Measurements from ENCODE around the gene KRT73. TPM values are rescaled to one million over a fixed set of nuclear protein-coding genes. Genes with fewer than 3 reads are reported as not detected.

The KRT73 gene
- total RNA-seq, 1 donor from 2014 or later: not detected

- no peak for ATAC-seq (ENCODE audit: low read depth)
- Mint-ChIP-seq H3K4me3 (no peak overlapping the region), H3K27me3 (peaks cover 8% of the 10 kb centered on the region), H3K27ac (no peak overlapping the region), H3K9me3 (no peaks in the 10 kb centered on the region), H3K36me3 (ENCODE audit: low read depth) (no peaks in the 10 kb centered on the region), H3K4me1 (no peaks in the 10 kb centered on the region)
- TF ChIP-seq CTCF (IDR thresholded peaks at IDR 0.05): no peak
- intact Hi-C loops (cut with micrococcal nuclease): no loop called here
- no peak for DNase-seq
- ChIA-PET POLR2A (no interaction called here), CTCF (no interaction called here)
Observed at GRCh38 chr12:52643233-52644077, 25.1 kb upstream of the KRT73 start.

GRCh38 chr12:52641468-52641867, 23.1 kb upstream of the KRT73 start:
- DNase-seq (no peak), ATAC-seq (ENCODE audit: low read depth) (no peak)
- ChIA-PET POLR2A (no interaction called here), CTCF (no interaction called here)
- peaks cover 12% of the 10 kb centered on the region for H3K27me3 Mint-ChIP-seq
- H3K4me1 Mint-ChIP-seq: no peaks in the 10 kb centered on the region
- intact Hi-C loops (cut with micrococcal nuclease): no loop called here
- no peaks in the 10 kb centered on the region for H3K9me3 Mint-ChIP-seq
- H3K4me3 Mint-ChIP-seq: no peak overlapping the region
- no peak overlapping the region for H3K27ac Mint-ChIP-seq
- H3K36me3 Mint-ChIP-seq (ENCODE audit: low read depth): no peaks in the 10 kb centered on the region
- no peak for TF ChIP-seq CTCF (IDR thresholded peaks at IDR 0.05)

GRCh38 chr12:52637299-52637698, 18.9 kb upstream of the KRT73 start:
- Mint-ChIP-seq H3K4me3 (no peak overlapping the region), H3K27ac (no peak overlapping the region), H3K4me1 (no peaks in the 10 kb centered on the region), H3K9me3 (no peaks in the 10 kb centered on the region), H3K36me3 (ENCODE audit: low read depth) (no peaks in the 10 kb centered on the region), H3K27me3 (peaks cover 12% of the 10 kb centered on the region)
- DNase-seq: no peak
- POLR2A ChIA-PET: no interaction called here
- ATAC-seq (ENCODE audit: low read depth): no peak
- no peak for TF ChIP-seq CTCF (IDR thresholded peaks at IDR 0.05)
- CTCF ChIA-PET: no interaction called here
- intact Hi-C loops (cut with micrococcal nuclease): no loop called here

- ChIA-PET CTCF (no interaction called here), POLR2A (no interaction called here)
- no peaks in the 10 kb centered on the region for H3K36me3 Mint-ChIP-seq (ENCODE audit: low read depth)
- no peak for TF ChIP-seq CTCF (IDR thresholded peaks at IDR 0.05)
- H3K27me3 Mint-ChIP-seq: peaks cover 14% of the 10 kb centered on the region
- H3K4me3 Mint-ChIP-seq: no peak overlapping the region
- intact Hi-C loops (cut with micrococcal nuclease): no loop called here
- no peaks in the 10 kb centered on the region for H3K4me1 Mint-ChIP-seq
- no peak overlapping the region for H3K27ac Mint-ChIP-seq
- no peak for DNase-seq
- no peaks in the 10 kb centered on the region for H3K9me3 Mint-ChIP-seq
- ATAC-seq (ENCODE audit: low read depth): no peak
Observed at GRCh38 chr12:52636592-52637258, 18.4 kb upstream of the KRT73 start.

DNA sequence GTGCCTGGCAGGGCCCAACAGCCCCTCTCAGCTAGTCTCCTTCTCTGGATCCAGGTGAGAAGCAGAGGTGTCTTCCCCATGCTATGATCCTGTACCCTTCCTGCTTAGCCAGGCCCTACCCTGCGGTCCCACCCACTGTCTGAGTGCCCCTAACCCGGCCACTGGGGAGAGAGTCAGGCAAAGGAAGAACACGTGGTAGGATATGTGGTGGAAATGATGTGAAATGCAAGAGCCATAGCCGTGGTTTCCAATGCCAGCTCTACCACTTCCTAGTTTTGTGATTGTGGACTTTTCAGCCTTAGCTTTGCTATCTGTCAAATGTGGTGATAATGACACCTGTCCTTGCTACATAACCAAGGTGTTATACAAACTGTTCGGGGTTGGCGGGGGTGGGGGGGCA, 17.8 kb upstream of the KRT73 start:
- ChIA-PET CTCF (no interaction called here), POLR2A (no interaction called here)
- Mint-ChIP-seq H3K4me1 (no peaks in the 10 kb centered on the region), H3K27me3 (peaks cover 14% of the 10 kb centered on the region), H3K4me3 (no peak overlapping the region), H3K27ac (no peak overlapping the region), H3K9me3 (no peaks in the 10 kb centered on the region), H3K36me3 (ENCODE audit: low read depth) (no peaks in the 10 kb centered on the region)
- TF ChIP-seq CTCF (IDR thresholded peaks at IDR 0.05): no peak
- DNase-seq (no peak), ATAC-seq (ENCODE audit: low read depth) (no peak)
- intact Hi-C loops (cut with micrococcal nuclease): no loop called here

Measured in activated B cell treated with CpG ODN at 0.5 μM for 24 hours (primary cell).